Iris pigment epithelial cell (primary cell): Measurements from ENCODE around the gene HOXA7.
A peak's percentile ranks its signal among the peaks of the same experiment; 100 is the strongest.

Experiments used
- DNase-seq: peaks from one replicate; pipeline ENCODE4 v3.0.0-alpha.2; 2011; ENCODE audit warnings: low read depth

HOXA7 gene

GRCh38 chr7:27193335-27194001, 37.0 kb upstream of the HOXA7 start:
- DNase-seq: no peak

- no peak for DNase-seq
These were observed 36.3 kb upstream of the HOXA7 start for GRCh38 chr7:27192546-27193334.

GRCh38 chr7:27191833-27192545, 35.5 kb upstream of the HOXA7 start:
- DNase-seq: no peak

- DNase-seq: no peak
These were observed 34.8 kb upstream of the HOXA7 start for GRCh38 chr7:27191161-27191731.

- no peak for DNase-seq
These were observed 33.7 kb upstream of the HOXA7 start for GRCh38 chr7:27189997-27190748.

GRCh38 chr7:27189295-27189996, 33.0 kb upstream of the HOXA7 start:
- DNase-seq: no peak

GRCh38 chr7:27188386-27189294, 32.2 kb upstream of the HOXA7 start:
- no peak for DNase-seq

GRCh38 chr7:27187475-27188385, 31.3 kb upstream of the HOXA7 start:
- no peak for DNase-seq

GRCh38 chr7:27186668-27187474, 30.4 kb upstream of the HOXA7 start:
- DNase-seq: no peak

GRCh38 chr7:27185854-27186667, 29.6 kb upstream of the HOXA7 start:
- no peak for DNase-seq

GRCh38 chr7:27185013-27185853, 28.8 kb upstream of the HOXA7 start, which contains the start of gene HOXA11:
TSS of gene HOXA11 (minus strand) at chr7:27185232. CDS start at chr7:27185144, 88 bp downstream.
- no peak for DNase-seq

- DNase-seq: peak; percentile 21
These were observed 28.0 kb upstream of the HOXA7 start for GRCh38 chr7:27184337-27185012.

GRCh38 chr7:27183682-27184336, 27.3 kb upstream of the HOXA7 start:
- DNase-seq: no peak

GRCh38 chr7:27182861-27183681, 26.6 kb upstream of the HOXA7 start:
- no peak for DNase-seq
